SK-N-SH (cell line): ENCODE measurements around the gene MAP4K4. TPM values are rescaled to one million over a fixed set of nuclear protein-coding genes. Genes with fewer than 3 reads are reported as not detected.
A peak's percentile ranks its signal among the peaks of the same experiment; 100 is the strongest.

Experiments used
- CTCF ChIA-PET: fragments of 300-600, 350-600 bp; formaldehyde crosslinking; extraction: SDS; loops from one replicate; lab custom pipeline; 2021; lab: Yijun Ruan, JAX
- POLR2A ChIA-PET: fragments of 350-600 bp; sonication (Branson Sonifier 250); formaldehyde crosslinking; extraction: SDS; loops from one replicate; lab custom pipeline; 2020; ENCODE audit warnings: antibody characterized with exemption, inconsistent platforms; lab: Yijun Ruan, JAX
- DNase-seq: peaks from one replicate; pipeline ENCODE4 v3.0.0; 2012
- H2AFZ ChIP-seq: fragments of 200-600 bp; sonication (generic); 2 replicates; pipeline ENCODE4 v1.8.1; 2016; ENCODE audit warnings: antibody characterized with exemption, mild to moderate bottlenecking, low read depth
- H3F3A ChIP-seq: fragments of 200-600 bp; sonication (generic); replicated peaks from 2 replicates; pipeline ENCODE3; 2016; ENCODE audit warnings: antibody characterized with exemption, mild to moderate bottlenecking; ENCODE audit not compliant: insufficient read depth
- H3K27ac ChIP-seq, 2 experiments: fragments of 200-500 bp in 1 of 2; fragments of 200-600 bp in 1 of 2; sonication (Bioruptor generic) in 1 of 2; sonication (generic), shearing (Covaris generic) in 1 of 2; 2 replicates each; pipeline versions ENCODE4 v1.5.1 to v1.6.1; 2014 to 2016; ENCODE audit warnings: low read depth in 2 of 2, inconsistent platforms in 1 of 2, low read length in 1 of 2, mild to moderate bottlenecking in 1 of 2, mixed read lengths in 1 of 2
- H3K27me3 ChIP-seq: fragments of 200-600 bp; sonication (generic), shearing (Covaris generic); 2 replicates; pipeline ENCODE4 v1.6.1; 2016; ENCODE audit warnings: mixed run types; ENCODE audit not compliant: insufficient read depth
- H3K36me3 ChIP-seq, 2 experiments: fragments of 200-500 bp in 1 of 2; fragments of 200-600 bp in 1 of 2; sonication (Bioruptor generic) in 1 of 2; sonication (generic) in 1 of 2; replicated peaks in 1 of 2; 2 replicates each; pipeline versions ENCODE3 to v1.5.1; 2014 to 2016; ENCODE audit warnings: low read length in 1 of 2, mild to moderate bottlenecking in 1 of 2; ENCODE audit not compliant: insufficient read depth in 2 of 2, control insufficient read depth in 1 of 2
- H3K4me1 ChIP-seq, 2 experiments: fragments of 200-500 bp in 1 of 2; fragments of 200-600 bp in 1 of 2; sonication (Bioruptor generic) in 1 of 2; sonication (generic), shearing (Covaris generic) in 1 of 2; 2 replicates each; pipeline versions ENCODE4 v1.5.1 to v1.6.1; 2014 to 2016; ENCODE audit warnings: low read depth in 1 of 2, low read length in 1 of 2, mixed run types in 1 of 2; ENCODE audit not compliant: insufficient read depth in 2 of 2, control insufficient read depth in 1 of 2
- H3K4me2 ChIP-seq: fragments of 200-600 bp; sonication (generic), shearing (Covaris generic); 2 replicates; pipeline ENCODE4 v1.6.1; 2017; ENCODE audit warnings: mixed run types
- H3K4me3 ChIP-seq, 2 experiments: fragments of 200-500 bp in 1 of 2; fragments of 200-600 bp in 1 of 2; sonication (Bioruptor generic) in 1 of 2; sonication (generic), shearing (Covaris generic) in 1 of 2; 2 replicates each; pipeline versions ENCODE4 v1.5.1 to v1.8.1; 2014 to 2016; ENCODE audit warnings: low read depth in 2 of 2, inconsistent platforms in 1 of 2, low read length in 1 of 2, mild to moderate bottlenecking in 1 of 2, mixed read lengths in 1 of 2, moderate library complexity in 1 of 2
- H3K79me2 ChIP-seq: fragments of 200-600 bp; sonication (generic); 2 replicates; pipeline ENCODE4 v1.8.1; 2017; ENCODE audit warnings: mild to moderate bottlenecking; ENCODE audit not compliant: insufficient read depth
- H3K9ac ChIP-seq: fragments of 200-600 bp; sonication (generic); 2 replicates; pipeline ENCODE4 v1.6.1; 2017; ENCODE audit warnings: mixed run types
- H3K9me2 ChIP-seq: fragments of 200-600 bp; sonication (generic); 2 replicates; pipeline ENCODE4 v1.6.1; 2017; ENCODE audit warnings: mixed run types
- H3K9me3 ChIP-seq: fragments of 200-600 bp; sonication (generic); 2 replicates; pipeline ENCODE4 v1.6.1; 2017; ENCODE audit warnings: mixed run types, mild to moderate bottlenecking, moderate library complexity
- H4K20me1 ChIP-seq: fragments of 200-600 bp; sonication (generic); 2 replicates; pipeline ENCODE4 v1.6.1; 2017; ENCODE audit warnings: mild to moderate bottlenecking, mixed run types; ENCODE audit not compliant: insufficient read depth
- CTCF ChIP-seq: fragments of 200-600 bp; sonication (generic); IDR thresholded peaks from 2 replicates; pipeline ENCODE4 v1.6.1; 2017; ENCODE audit warnings: antibody characterized with exemption, mild to moderate bottlenecking, moderate library complexity
- EZH2phosphoT487 ChIP-seq: fragments of 200-600 bp; sonication (generic); IDR thresholded peaks from 2 replicates; pipeline ENCODE4 v1.6.1; 2017; ENCODE audit warnings: low read depth, mixed run types, mild to moderate bottlenecking, antibody characterized with exemption, moderate library complexity, borderline replicate concordance
- FOXM1 ChIP-seq: IDR thresholded peaks from 2 replicates; pipeline ENCODE4 v1.4.0; 2012; ENCODE audit warnings: low read depth, mild to moderate bottlenecking
- GABPA ChIP-seq: IDR thresholded peaks from 2 replicates; pipeline ENCODE4 v1.4.0; 2012; ENCODE audit warnings: low read depth, mild to moderate bottlenecking
- IRF3 ChIP-seq: fragments of 150-350 bp; IDR thresholded peaks from 2 replicates; pipeline ENCODE4 v1.6.1; 2016; ENCODE audit warnings: mild to moderate bottlenecking, low read depth, low read length
- NFIC ChIP-seq: IDR thresholded peaks from 2 replicates; pipeline ENCODE4 v1.4.0; 2012; ENCODE audit warnings: borderline replicate concordance
- NRF1 ChIP-seq: IDR thresholded peaks from 2 replicates; pipeline ENCODE4 v1.6.1; 2012; ENCODE audit warnings: low read depth, mild to moderate bottlenecking, low read length
- RFX5 ChIP-seq: IDR thresholded peaks from 2 replicates; pipeline ENCODE4 v1.6.1; 2012; ENCODE audit warnings: mild to moderate bottlenecking, improper control_type of control experiment, low read length
- RXRA ChIP-seq: IDR thresholded peaks from 2 replicates; pipeline ENCODE4 v1.4.0; 2012; ENCODE audit warnings: low read depth, mild to moderate bottlenecking, borderline replicate concordance
- SMC3 ChIP-seq: IDR thresholded peaks from 2 replicates; pipeline ENCODE4 v1.6.1; 2012; ENCODE audit warnings: low read depth, low read length, improper control_type of control experiment
- TAF1 ChIP-seq: IDR thresholded peaks from 2 replicates; pipeline ENCODE4 v1.6.1; 2012; ENCODE audit warnings: low read depth, mild to moderate bottlenecking, low read length, moderate library complexity, borderline replicate concordance
- TCF12 ChIP-seq: IDR thresholded peaks from 2 replicates; pipeline ENCODE4 v1.4.0; 2012
- TEAD4 ChIP-seq: IDR thresholded peaks from 2 replicates; pipeline ENCODE4 v1.4.0; 2012; ENCODE audit warnings: mild to moderate bottlenecking, borderline replicate concordance; ENCODE audit not compliant: insufficient read depth
- YY1 ChIP-seq: IDR thresholded peaks from 2 replicates; pipeline ENCODE4 v1.4.0; 2012; ENCODE audit warnings: low read depth, mild to moderate bottlenecking
- WGBS: methylation state at CpG from one replicate; pipeline ENCODE4 v1.1.6; 2017; ENCODE audit warnings: low lambda C conversion rate; 5-methylcytosine and 5-hydroxymethylcytosine counted together
- polyA plus RNA-seq, 3 experiments: library from polyadenylated mRNA; depleted of rRNA; stranded (reverse); fragments of >200 nt; gene quantifications; 2 replicates each; pipeline ENCODE4 v1.2.3, GENCODE V29; 2012
- TF ChIP-seq, protein P1 (sequence below): IDR thresholded peaks from 2 replicates; pipeline ENCODE4 v1.4.0; 2012; ENCODE audit warnings: low read depth
- TF ChIP-seq, protein P2 (sequence below): IDR thresholded peaks from 2 replicates; pipeline ENCODE4 v1.6.1; 2012; ENCODE audit warnings: mild to moderate bottlenecking, low read depth, low read length, moderate library complexity

The MAP4K4 gene
- polyA plus RNA-seq, 1 of the 3 experiments (the other 2 are of a cell fraction), result 72.9 TPM

- no peak overlapping the region for H3K9ac ChIP-seq
- no peak overlapping the region for H3K4me2 ChIP-seq
- H3K36me3 ChIP-seq, result no peaks in the 10 kb centered on the region
- H3K9me3 ChIP-seq, result no peaks in the 10 kb centered on the region
- peaks cover 10 to 44% of the 10 kb centered on the region in 2 experiments; a peak in 3 of 4 replicates for H3K4me1 ChIP-seq
- WGBS, result 86% methylated on average over 1 of the region's 1 CpG
- ChIA-PET CTCF (interaction anchor here (1.0 to 2.7 kb wide), 3 partner anchors 12 to 87 kb away, joined by 3 to 9 read pairs (median 9); no protein-coding TSS in a partner anchor), POLR2A (interaction anchor here (0.6 kb wide), 1 partner anchor 25 kb away, joined by 4 read pairs; no protein-coding TSS in a partner anchor)
- no peak for DNase-seq
- H3K4me3 ChIP-seq, result no peak overlapping the region
- H2AFZ ChIP-seq, result no peak overlapping the region
- H3K27ac ChIP-seq, result peak overlapping the region in 1 of 2 experiments; percentile 97; a peak in 1 of 4 replicates
- H3F3A ChIP-seq, result peaks cover 26% of the 10 kb centered on the region
- peaks cover 73% of the 10 kb centered on the region for H4K20me1 ChIP-seq
- no peaks in the 10 kb centered on the region for H3K27me3 ChIP-seq
- no peaks in the 10 kb centered on the region for H3K9me2 ChIP-seq
- no peak for TF ChIP-seq RFX5
- TF ChIP-seq, protein P1, sequence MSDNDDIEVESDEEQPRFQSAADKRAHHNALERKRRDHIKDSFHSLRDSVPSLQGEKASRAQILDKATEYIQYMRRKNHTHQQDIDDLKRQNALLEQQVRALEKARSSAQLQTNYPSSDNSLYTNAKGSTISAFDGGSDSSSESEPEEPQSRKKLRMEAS, result no peak
- H3K79me2 ChIP-seq, result peaks cover 91% of the 10 kb centered on the region
Observed at GRCh38 chr2:101744832-101745231, 47.3 kb downstream of the MAP4K4 start.

- Histone ChIP-seq H3K4me3 (no peak overlapping the region), H3K4me1 (peaks cover 12 to 46% of the 10 kb centered on the region in 2 experiments; a peak in 3 of 4 replicates)
- CTCF ChIA-PET, result interaction anchor here (1.0 to 2.7 kb wide), 3 partner anchors 13 to 86 kb away, joined by 3 to 9 read pairs (median 9); no protein-coding TSS in a partner anchor
- TF ChIP-seq TCF12 (no peak), FOXM1 (no peak), NRF1 (no peak), TEAD4 (no peak), GABPA (no peak), NFIC (no peak), EZH2phosphoT487 (no peak), SMC3 (no peak), TAF1 (no peak), RXRA (no peak), IRF3 (no peak), YY1 (no peak), CTCF (no peak)
- TF ChIP-seq, protein P1, result no peak
- TF ChIP-seq, protein P2, sequence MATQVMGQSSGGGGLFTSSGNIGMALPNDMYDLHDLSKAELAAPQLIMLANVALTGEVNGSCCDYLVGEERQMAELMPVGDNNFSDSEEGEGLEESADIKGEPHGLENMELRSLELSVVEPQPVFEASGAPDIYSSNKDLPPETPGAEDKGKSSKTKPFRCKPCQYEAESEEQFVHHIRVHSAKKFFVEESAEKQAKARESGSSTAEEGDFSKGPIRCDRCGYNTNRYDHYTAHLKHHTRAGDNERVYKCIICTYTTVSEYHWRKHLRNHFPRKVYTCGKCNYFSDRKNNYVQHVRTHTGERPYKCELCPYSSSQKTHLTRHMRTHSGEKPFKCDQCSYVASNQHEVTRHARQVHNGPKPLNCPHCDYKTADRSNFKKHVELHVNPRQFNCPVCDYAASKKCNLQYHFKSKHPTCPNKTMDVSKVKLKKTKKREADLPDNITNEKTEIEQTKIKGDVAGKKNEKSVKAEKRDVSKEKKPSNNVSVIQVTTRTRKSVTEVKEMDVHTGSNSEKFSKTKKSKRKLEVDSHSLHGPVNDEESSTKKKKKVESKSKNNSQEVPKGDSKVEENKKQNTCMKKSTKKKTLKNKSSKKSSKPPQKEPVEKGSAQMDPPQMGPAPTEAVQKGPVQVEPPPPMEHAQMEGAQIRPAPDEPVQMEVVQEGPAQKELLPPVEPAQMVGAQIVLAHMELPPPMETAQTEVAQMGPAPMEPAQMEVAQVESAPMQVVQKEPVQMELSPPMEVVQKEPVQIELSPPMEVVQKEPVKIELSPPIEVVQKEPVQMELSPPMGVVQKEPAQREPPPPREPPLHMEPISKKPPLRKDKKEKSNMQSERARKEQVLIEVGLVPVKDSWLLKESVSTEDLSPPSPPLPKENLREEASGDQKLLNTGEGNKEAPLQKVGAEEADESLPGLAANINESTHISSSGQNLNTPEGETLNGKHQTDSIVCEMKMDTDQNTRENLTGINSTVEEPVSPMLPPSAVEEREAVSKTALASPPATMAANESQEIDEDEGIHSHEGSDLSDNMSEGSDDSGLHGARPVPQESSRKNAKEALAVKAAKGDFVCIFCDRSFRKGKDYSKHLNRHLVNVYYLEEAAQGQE, result no peak
Observed at GRCh38 chr2:101745711-101746694, 48.5 kb downstream of the MAP4K4 start.

More at GRCh38 chr2:101745711-101746694, 48.5 kb downstream of the MAP4K4 start:
- 61% methylated on average over 4 of the region's 4 CpGs for WGBS
- no peak overlapping the region for H2AFZ ChIP-seq
- H3F3A ChIP-seq, result peaks cover 26% of the 10 kb centered on the region
- H3K9me2 ChIP-seq, result no peaks in the 10 kb centered on the region
- H4K20me1 ChIP-seq, result peaks cover 71% of the 10 kb centered on the region
- H3K9me3 ChIP-seq, result no peaks in the 10 kb centered on the region
- peaks cover 90% of the 10 kb centered on the region for H3K79me2 ChIP-seq
- no peak for DNase-seq
- H3K9ac ChIP-seq, result peak overlapping the region; percentile 51
- POLR2A ChIA-PET, result interaction anchor here (0.6 kb wide), 1 partner anchor 26 kb away, joined by 4 read pairs; no protein-coding TSS in a partner anchor
- peak overlapping the region; percentile 58 for H3K4me2 ChIP-seq
- no peaks in the 10 kb centered on the region for H3K36me3 ChIP-seq
- peak overlapping the region in 1 of 2 experiments; percentile 97; a peak in 2 of 4 replicates for H3K27ac ChIP-seq
- H3K27me3 ChIP-seq, result no peaks in the 10 kb centered on the region
